CD4-positive, alpha-beta T cell treated with Interleukin-12 subunit alpha and Interleukin-12 subunit beta, for 1 hour (primary cell): ENCODE data around the gene MYO16.
"Not testable (repeated sequence)": the region's sequence is repeated elsewhere in the genome, so short reads cannot be mapped to it uniquely, and the experiment has no call there.

Source experiments
- DNase-seq: peaks from one replicate; pipeline ENCODE4 v3.0.0-alpha.2; 2020

MYO16 gene

DNA sequence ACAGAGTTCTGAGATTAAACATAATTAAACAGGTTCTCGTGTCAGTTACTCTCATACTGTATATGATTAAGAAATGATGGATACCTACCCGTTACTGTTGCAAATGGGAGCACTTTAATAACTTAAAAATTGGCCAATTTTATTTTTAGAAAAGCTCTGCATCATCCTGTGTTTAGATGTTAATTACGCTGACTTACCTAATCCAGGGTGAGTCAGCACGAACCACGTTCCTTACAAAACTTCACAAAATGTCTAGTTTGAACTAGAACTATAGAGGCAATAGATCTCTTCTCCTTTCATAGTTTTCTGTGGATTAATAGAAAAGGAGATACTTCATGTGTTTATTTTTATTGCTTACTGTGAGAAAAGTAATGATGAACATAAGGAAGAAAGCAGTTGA is 363.9 kb downstream of the MYO16 start:
- no peak for DNase-seq

DNA sequence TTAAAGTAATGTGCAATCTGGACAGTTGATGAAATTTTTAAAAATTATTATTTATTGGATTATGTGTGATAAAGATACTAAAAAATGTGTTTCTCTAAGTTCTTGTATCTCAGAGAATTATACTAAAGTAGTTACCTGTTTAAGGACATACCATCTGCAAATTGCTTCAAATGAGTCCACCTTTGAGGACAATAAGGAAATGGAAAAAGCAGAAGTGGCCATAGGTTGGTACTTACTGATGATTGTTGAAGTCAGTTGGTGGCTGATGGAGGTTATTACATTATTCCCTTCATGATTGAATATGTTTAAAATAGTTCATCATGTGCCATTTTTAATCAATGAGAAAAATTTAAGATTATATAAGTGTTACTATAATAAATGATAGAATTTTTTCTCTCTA is 367.0 kb downstream of the MYO16 start:
- no peak for DNase-seq

DNA sequence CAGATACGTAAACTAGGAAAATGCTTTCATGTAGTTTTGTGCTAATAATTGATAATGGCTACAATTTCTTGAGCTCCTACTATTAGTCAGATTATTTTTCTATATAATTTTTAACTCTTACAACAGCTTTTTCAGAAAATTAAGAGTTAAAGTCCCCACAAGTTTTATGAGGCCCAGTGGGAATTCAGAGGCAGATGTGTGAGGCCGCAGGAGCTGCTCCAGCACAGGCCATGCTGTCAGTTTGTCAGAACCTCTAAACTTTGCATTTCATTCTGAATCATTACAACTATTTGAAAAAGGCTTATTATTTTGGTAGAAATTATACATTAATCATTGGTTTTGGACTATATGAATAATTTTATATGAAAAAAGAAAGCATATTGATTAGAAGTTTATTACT is 370.8 kb downstream of the MYO16 start:
- DNase-seq, result no peak

- no peak for DNase-seq
These were observed 373.5 kb downstream of the MYO16 start for GRCh38 chr13:109002934-109003333.

DNA sequence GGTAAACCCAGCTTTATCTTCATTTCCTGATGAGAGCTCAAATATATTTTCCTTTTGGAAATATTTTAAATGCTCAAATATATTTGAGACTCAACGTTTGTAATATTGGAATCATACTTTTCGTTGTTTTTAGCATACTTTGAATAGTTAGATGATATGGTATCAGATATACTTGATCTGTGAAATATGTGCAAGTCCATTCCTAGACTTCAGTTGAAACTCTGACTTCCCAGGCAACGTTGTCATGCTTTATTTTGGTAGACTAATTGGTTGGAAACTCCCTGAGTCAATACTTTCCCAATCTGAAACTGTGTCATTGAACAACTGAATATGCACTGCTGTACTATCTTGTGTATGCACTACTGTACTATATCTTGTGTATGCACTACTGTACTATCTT is 378.5 kb downstream of the MYO16 start:
- DNase-seq, result no peak

- DNase-seq, result no peak
These were observed 380.3 kb downstream of the MYO16 start for GRCh38 chr13:109009756-109010155.

DNA sequence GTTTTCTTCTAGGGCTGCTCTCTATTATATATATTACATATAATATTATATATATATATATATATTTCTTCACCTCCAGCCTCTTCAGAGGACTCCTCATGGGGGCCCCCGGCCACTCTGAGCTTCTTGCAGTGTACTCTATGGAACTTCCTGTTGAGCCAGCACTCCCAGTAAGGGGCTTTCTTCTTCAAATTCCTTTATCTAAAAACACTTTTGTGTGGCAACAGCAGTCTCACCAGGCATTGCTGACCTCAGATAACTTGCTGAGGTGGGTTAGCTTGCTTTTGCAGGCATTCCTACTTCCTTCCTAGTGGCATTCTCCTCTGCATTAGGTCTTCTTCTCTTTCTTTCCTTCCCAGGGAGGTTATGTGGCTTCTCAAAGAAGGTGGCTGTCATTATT is 381.5 kb downstream of the MYO16 start:
- no peak for DNase-seq

DNA sequence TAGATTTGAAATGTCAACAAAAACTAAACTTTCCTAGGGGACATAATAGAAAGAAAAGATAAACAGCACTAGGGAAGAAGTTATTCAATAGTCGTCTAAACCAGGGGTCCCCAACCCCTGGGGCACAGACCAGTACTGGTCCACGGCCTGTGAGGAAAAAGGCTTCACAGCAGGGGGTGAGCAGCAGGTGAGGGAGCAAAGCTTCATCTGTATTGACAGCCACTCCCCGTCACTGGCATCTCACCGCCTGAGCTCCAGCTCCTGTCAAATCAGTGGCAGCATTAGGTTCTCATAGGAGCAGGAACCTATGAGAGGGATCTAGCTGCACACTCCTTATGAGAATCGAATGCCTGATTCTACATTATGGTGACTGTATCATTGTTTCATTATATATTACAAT is 382.7 kb downstream of the MYO16 start:
- DNase-seq, result no peak

- no peak for DNase-seq
These were observed 392.1 kb downstream of the MYO16 start for GRCh38 chr13:109021558-109021957.

- no peak for DNase-seq
These were observed 395.2 kb downstream of the MYO16 start for GRCh38 chr13:109024611-109025010.

GRCh38 chr13:109026266-109026665 is 396.9 kb downstream of the MYO16 start:
- no peak for DNase-seq

- no peak for DNase-seq
These were observed 399.2 kb downstream of the MYO16 start for GRCh38 chr13:109028624-109029023.

GRCh38 chr13:109033090-109033489 is 403.7 kb downstream of the MYO16 start:
- no peak for DNase-seq

GRCh38 chr13:109036078-109036780 is 406.8 kb downstream of the MYO16 start:
- DNase-seq, result no peak

GRCh38 chr13:109043636-109044035 is 414.2 kb downstream of the MYO16 start:
- DNase-seq, result no peak

DNA sequence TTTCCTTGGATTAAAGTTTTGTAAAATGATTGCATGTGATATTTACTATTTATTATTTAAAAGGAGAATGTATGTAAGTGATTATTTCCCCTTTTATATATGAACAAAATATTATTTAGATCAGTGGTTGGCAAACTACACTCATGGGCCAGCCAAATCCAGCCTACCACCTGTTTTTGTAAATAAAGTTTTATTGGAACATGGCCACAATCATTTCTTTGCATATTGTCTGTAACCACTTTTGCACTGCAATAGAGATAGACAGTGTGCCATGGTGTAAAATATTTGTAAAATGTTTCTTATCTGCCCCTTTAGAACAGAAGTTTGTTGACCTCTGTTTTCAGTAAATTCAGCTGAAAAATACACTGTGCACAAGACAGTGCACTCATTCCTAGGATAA is 426.4 kb downstream of the MYO16 start:
- no peak for DNase-seq

DNA sequence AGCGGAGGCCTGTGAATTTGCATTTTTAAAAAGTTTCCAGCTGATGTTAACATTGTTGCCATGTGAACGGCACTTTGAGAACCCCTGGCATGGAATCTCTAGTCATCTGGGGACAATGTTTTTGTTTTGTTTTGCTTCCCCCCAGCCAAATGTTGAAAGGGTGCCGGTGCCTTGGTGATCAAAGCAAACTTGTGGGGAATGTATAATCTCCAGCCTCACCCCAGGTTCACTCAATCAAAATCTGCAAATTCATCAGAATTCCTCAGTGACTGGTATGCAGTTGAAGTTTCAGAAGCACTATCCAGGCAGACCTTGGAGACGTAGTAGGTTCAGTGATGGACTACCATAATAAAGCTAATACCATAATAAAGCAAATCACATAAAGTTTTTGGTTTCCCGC is 428.7 kb downstream of the MYO16 start:
- DNase-seq, result no peak

- DNase-seq, result no peak
These were observed 443.1 kb downstream of the MYO16 start for GRCh38 chr13:109072505-109072904.

DNA sequence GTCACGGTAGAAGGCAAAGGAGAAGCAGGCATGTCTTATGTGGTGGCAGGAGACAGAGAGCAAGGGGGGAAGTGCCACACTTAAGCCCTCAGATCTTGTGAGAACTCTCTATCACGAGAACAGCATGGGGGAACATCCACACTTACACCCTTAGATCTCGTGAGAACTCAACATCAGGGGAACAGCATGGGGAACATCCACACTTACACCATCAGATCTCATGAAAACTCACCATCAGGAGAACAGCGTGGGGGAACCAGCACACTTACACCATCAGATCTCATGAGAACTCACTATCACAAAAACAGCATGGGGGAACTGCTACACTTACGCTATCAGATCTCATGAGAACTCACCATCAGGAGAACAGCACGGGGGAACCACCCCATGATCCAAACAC is 445.0 kb downstream of the MYO16 start:
- DNase-seq, result no peak

- no peak for DNase-seq
These were observed 445.4 kb downstream of the MYO16 start for GRCh38 chr13:109074853-109075252.

DNA sequence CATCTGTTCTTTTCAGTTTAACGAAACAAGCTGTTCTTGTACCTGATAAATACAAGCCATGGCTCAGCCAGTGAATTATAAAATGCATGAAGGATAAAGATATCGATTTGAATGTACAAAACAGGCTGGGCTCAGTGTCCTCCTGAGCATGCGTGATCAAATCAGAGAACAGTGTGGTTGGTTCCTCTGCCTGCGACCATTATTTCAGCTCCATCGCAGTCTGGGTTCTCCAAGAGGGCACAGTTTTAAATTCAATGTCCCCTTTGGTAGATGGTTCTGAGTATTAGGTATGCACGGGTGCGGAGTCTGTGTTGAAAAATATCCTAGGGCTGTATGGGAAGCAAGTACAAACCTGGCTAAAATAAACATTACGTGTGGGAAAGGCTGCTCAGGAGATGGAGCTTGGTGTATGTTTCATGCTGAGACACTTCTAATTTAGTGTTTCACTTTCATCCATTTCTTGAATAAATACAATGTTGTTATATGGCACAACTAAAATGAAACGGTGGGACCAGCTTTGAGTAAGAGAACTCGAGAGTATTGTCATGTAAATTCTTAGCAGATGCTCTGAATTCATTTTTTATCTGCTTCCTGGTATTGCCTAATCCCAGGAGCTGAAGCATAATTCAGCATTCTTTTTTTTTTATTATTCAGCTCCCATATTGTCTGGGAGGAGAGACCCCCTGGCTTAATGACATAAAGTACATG is 458.7 kb downstream of the MYO16 start:
- DNase-seq, result no peak

- DNase-seq, result no peak
These were observed 459.2 kb downstream of the MYO16 start for GRCh38 chr13:109088624-109088917.

DNA sequence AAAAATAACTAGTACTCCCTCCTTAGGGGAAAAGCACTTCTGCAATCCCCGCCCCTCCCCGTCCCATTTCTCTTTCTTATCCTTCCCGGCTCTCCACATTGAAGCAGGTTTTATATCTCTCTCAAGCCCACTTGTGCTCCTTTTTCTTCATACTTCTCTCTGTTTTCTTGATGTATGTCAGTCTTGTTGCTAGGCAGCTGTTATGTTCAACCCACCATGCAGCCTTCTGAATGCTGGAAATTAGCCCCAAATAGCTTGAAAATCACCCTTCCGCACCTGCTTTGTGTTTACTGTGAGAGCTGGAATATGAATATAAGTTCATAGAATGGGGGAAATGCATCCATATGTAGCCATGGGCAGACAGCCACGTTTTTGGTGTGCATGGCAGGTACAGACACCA is 461.4 kb downstream of the MYO16 start:
- DNase-seq, result no peak

DNA sequence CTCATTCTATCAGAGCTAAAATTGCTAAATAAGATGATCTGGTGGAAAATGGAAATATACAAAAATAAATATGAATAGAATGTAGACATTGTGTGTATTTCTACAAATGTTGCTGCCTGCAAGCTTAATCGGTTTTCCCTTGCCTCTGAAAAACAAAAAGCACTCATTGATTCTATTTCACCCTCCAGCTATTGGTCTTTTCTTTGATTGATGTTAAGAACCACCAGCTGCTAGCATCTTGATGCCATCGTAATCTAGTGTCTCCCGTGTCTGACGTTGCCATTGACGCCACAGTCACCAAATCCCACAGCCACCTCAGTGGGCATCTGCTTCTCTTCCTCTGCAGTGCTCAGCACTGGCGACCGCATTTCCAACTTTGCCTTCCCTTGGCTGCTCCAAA is 461.8 kb downstream of the MYO16 start:
- DNase-seq, result no peak

GRCh38 chr13:109092186-109092585 is 462.8 kb downstream of the MYO16 start:
- not testable (repeated sequence) for DNase-seq
